Endodermal cell (in vitro differentiated cells): ENCODE data around the gene FOXK2. TPM values are rescaled to one million over a fixed set of nuclear protein-coding genes. Genes with fewer than 3 reads are reported as not detected.

Experiments used
- DNase-seq: peaks from one replicate; pipeline ENCODE4 v3.0.0-alpha.2; 2017
- H3K27ac ChIP-seq: 2 replicates; pipeline ENCODE4 v1.5.1; 2013; ENCODE audit warnings: mild to moderate bottlenecking, low read depth, low read length, moderate library complexity
- H3K27me3 ChIP-seq: 2 replicates; pipeline ENCODE4 v1.6.1; 2013; ENCODE audit warnings: mild to moderate bottlenecking, low read length, moderate library complexity; ENCODE audit not compliant: insufficient read depth, control insufficient read depth, poor library complexity, severe bottlenecking
- H3K36me3 ChIP-seq: 2 replicates; pipeline ENCODE4 v1.7.0; 2013; ENCODE audit warnings: mild to moderate bottlenecking, low read length, moderate library complexity; ENCODE audit not compliant: control insufficient read depth, insufficient read depth
- H3K4me1 ChIP-seq: one replicate; pipeline ENCODE4 v1.7.0; 2013; ENCODE audit warnings: low read length; ENCODE audit not compliant: control insufficient read depth, insufficient read depth
- H3K4me3 ChIP-seq: 2 replicates; pipeline ENCODE4 v1.5.1; 2013; ENCODE audit warnings: mild to moderate bottlenecking, low read length, moderate library complexity
- H3K9ac ChIP-seq: 2 replicates; pipeline ENCODE4 v1.6.1; 2013; ENCODE audit warnings: mild to moderate bottlenecking, low read length, moderate library complexity; ENCODE audit not compliant: poor library complexity, severe bottlenecking; ENCODE audit errors: extremely low read depth
- H3K9me3 ChIP-seq: 2 replicates; pipeline ENCODE4 v1.6.1; 2013; ENCODE audit warnings: mild to moderate bottlenecking, low read length, moderate library complexity; ENCODE audit not compliant: control insufficient read depth
- H3K27ac Mint-ChIP-seq: 2 replicates; pipeline ENCODE4 v1.8.0; 2020; ENCODE audit warnings: mixed read lengths
- H3K27me3 Mint-ChIP-seq: 2 replicates; pipeline ENCODE4 v1.8.0; 2021; ENCODE audit warnings: mild to moderate bottlenecking, mixed read lengths; ENCODE audit not compliant: insufficient read depth
- H3K36me3 Mint-ChIP-seq: 2 replicates; pipeline ENCODE4 v1.8.0; 2020; ENCODE audit warnings: low read depth, mixed read lengths
- H3K4me1 Mint-ChIP-seq: 2 replicates; pipeline ENCODE4 v1.8.0; 2020; ENCODE audit warnings: mixed read lengths
- H3K4me3 Mint-ChIP-seq: 2 replicates; pipeline ENCODE4 v1.8.0; 2020; ENCODE audit warnings: mild to moderate bottlenecking, moderate library complexity, mixed read lengths
- H3K9me3 Mint-ChIP-seq: 2 replicates; pipeline ENCODE4 v1.8.0; 2020; ENCODE audit warnings: mild to moderate bottlenecking, mixed read lengths
- WGBS, 2 experiments: methylation state at CpG; one replicate each; pipeline versions ENCODE4 v1.1.5 to v1.1.7; 2013; ENCODE audit warnings: missing lambda C conversion rate in 2 of 2, mixed read lengths in 1 of 2; ENCODE audit not compliant: insufficient coverage in 1 of 2, insufficient read length in 1 of 2; 5-methylcytosine and 5-hydroxymethylcytosine counted together
- total RNA-seq, 2 donors: library from RNA; stranded (reverse); fragmentation: NEBNext Ultra II Directional in 1 of 2; extraction: Animal tissue kit (Norgen Biotek cat#: 25700) in 1 of 2; gene quantifications; 2 replicates in 1 of 2; 3 replicates in 1 of 2; pipeline ENCODE4 v1.2.1, GENCODE V29; 2021
- TF ChIP-seq, protein P1 (sequence below): fragments of 200-600 bp; sonication (generic); conservative IDR thresholded peaks from 2 replicates; pipeline ENCODE4 v1.5.0; 2021; ENCODE audit warnings: antibody characterized with exemption, mild to moderate bottlenecking

FOXK2 gene
- total RNA-seq, 2 donors from 2014 or later = 67.2 to 68.1 TPM

GRCh38 chr17:82542439-82542838, 22.9 kb downstream of the FOXK2 start:
- Mint-ChIP-seq H3K27ac (peak overlapping the region; percentile 30), H3K27me3 (no peaks in the 10 kb centered on the region), H3K4me3 (no peak overlapping the region), H3K9me3 (peaks cover 3% of the 10 kb centered on the region), H3K4me1 (peaks cover 5% of the 10 kb centered on the region), H3K36me3 (peaks cover 3% of the 10 kb centered on the region)
- H3K27me3 ChIP-seq = no peaks in the 10 kb centered on the region
- no peaks in the 10 kb centered on the region for H3K4me1 ChIP-seq
- no peak overlapping the region for H3K27ac ChIP-seq
- peaks cover 8% of the 10 kb centered on the region for H3K36me3 ChIP-seq
- TF ChIP-seq, protein P1, sequence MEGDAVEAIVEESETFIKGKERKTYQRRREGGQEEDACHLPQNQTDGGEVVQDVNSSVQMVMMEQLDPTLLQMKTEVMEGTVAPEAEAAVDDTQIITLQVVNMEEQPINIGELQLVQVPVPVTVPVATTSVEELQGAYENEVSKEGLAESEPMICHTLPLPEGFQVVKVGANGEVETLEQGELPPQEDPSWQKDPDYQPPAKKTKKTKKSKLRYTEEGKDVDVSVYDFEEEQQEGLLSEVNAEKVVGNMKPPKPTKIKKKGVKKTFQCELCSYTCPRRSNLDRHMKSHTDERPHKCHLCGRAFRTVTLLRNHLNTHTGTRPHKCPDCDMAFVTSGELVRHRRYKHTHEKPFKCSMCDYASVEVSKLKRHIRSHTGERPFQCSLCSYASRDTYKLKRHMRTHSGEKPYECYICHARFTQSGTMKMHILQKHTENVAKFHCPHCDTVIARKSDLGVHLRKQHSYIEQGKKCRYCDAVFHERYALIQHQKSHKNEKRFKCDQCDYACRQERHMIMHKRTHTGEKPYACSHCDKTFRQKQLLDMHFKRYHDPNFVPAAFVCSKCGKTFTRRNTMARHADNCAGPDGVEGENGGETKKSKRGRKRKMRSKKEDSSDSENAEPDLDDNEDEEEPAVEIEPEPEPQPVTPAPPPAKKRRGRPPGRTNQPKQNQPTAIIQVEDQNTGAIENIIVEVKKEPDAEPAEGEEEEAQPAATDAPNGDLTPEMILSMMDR = peak; percentile 47
- no peak overlapping the region for H3K4me3 ChIP-seq
- DNase-seq = no peak
- WGBS, 2 experiments = 78 to 95% methylated on average over 3 to 5 of the region's 5 CpGs
- no peak overlapping the region for H3K9ac ChIP-seq
- H3K9me3 ChIP-seq = no peaks in the 10 kb centered on the region

- Histone ChIP-seq H3K27ac (no peak overlapping the region), H3K36me3 (peaks cover 19% of the 10 kb centered on the region), H3K9ac (no peak overlapping the region), H3K9me3 (no peaks in the 10 kb centered on the region), H3K4me3 (no peak overlapping the region), H3K27me3 (no peaks in the 10 kb centered on the region), H3K4me1 (no peaks in the 10 kb centered on the region)
- Mint-ChIP-seq H3K4me1 (peaks cover 5% of the 10 kb centered on the region), H3K9me3 (peaks cover 7% of the 10 kb centered on the region), H3K27ac (no peak overlapping the region), H3K36me3 (peaks cover 12% of the 10 kb centered on the region), H3K27me3 (no peaks in the 10 kb centered on the region), H3K4me3 (no peak overlapping the region)
- WGBS, 2 experiments = 95 to 97% methylated on average over 13 to 16 of the region's 16 CpGs
- TF ChIP-seq, protein P1 = no peak
- DNase-seq = no peak
These were observed 25.0 kb downstream of the FOXK2 start for GRCh38 chr17:82544431-82545070.

DNA sequence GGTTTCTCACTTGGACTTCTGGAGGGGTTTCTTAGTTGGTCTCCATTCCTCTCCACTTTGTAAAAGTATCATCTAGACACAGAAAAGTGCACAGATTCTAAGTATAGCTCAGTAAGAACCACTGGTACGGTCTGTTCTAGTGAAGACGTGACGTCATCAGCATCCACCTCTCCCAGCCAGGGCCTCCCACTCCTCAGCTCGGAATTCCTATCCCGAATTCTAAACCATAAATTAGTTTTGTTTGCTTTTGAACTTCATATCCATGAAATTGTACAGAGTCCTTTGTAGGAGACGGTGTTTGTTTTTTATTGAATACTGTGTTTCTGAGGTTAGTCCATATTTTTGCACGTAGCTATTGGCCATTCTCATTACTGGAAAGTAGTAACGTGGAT, 25.5 kb downstream of the FOXK2 start:
- Histone ChIP-seq H3K4me3 (no peak overlapping the region), H3K27ac (no peak overlapping the region), H3K9me3 (no peaks in the 10 kb centered on the region), H3K36me3 (peaks cover 22% of the 10 kb centered on the region), H3K27me3 (no peaks in the 10 kb centered on the region), H3K4me1 (no peaks in the 10 kb centered on the region), H3K9ac (no peak overlapping the region)
- Mint-ChIP-seq H3K9me3 (peaks cover 7% of the 10 kb centered on the region), H3K4me3 (no peak overlapping the region), H3K36me3 (peaks cover 14% of the 10 kb centered on the region), H3K4me1 (peaks cover 5% of the 10 kb centered on the region), H3K27ac (no peak overlapping the region), H3K27me3 (no peaks in the 10 kb centered on the region)
- WGBS, 2 experiments = 87 to 97% methylated on average over 5 to 8 of the region's 8 CpGs
- no peak for DNase-seq
- TF ChIP-seq, protein P1 = no peak
